ENCODE results near the gene TMEM191C.

- TF ChIP-seq POLR2AphosphoS5 (IDR thresholded peaks at IDR 0.05) = no peak
- TF ChIP-seq, protein P1, sequence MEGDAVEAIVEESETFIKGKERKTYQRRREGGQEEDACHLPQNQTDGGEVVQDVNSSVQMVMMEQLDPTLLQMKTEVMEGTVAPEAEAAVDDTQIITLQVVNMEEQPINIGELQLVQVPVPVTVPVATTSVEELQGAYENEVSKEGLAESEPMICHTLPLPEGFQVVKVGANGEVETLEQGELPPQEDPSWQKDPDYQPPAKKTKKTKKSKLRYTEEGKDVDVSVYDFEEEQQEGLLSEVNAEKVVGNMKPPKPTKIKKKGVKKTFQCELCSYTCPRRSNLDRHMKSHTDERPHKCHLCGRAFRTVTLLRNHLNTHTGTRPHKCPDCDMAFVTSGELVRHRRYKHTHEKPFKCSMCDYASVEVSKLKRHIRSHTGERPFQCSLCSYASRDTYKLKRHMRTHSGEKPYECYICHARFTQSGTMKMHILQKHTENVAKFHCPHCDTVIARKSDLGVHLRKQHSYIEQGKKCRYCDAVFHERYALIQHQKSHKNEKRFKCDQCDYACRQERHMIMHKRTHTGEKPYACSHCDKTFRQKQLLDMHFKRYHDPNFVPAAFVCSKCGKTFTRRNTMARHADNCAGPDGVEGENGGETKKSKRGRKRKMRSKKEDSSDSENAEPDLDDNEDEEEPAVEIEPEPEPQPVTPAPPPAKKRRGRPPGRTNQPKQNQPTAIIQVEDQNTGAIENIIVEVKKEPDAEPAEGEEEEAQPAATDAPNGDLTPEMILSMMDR (IDR thresholded peaks at IDR 0.05) = no peak
Observed at GRCh38 chr22:21444701-21445436, 22.3 kb upstream of the TMEM191C start.

Measured in sigmoid colon (tissue), 4 donors.